IMR-90 (cell line): ENCODE results near the gene ARHGEF37.

Experiments
- CEBPB ChIP-seq: IDR thresholded peaks from 2 replicates; pipeline ENCODE4 v1.6.1; 2012; ENCODE audit warnings: low read depth, low read length, improper control_type of control experiment
- MAFK ChIP-seq: IDR thresholded peaks from 2 replicates; pipeline ENCODE4 v1.6.1; 2012; ENCODE audit warnings: low read depth, low read length, improper control_type of control experiment
- NFE2L2 ChIP-seq: fragments of 150-350 bp; IDR thresholded peaks from 2 replicates; pipeline ENCODE4 v1.6.1; 2016; ENCODE audit warnings: low read depth, mild to moderate bottlenecking, low read length
- POLR2A ChIP-seq: IDR thresholded peaks from 2 replicates; pipeline ENCODE4 v1.6.1; 2012; ENCODE audit warnings: mild to moderate bottlenecking, low read depth, low read length
- RAD21 ChIP-seq: IDR thresholded peaks from 2 replicates; pipeline ENCODE4 v1.6.1; 2012; ENCODE audit warnings: low read length, improper control_type of control experiment
- RCOR1 ChIP-seq: IDR thresholded peaks from 2 replicates; pipeline ENCODE4 v1.6.1; 2012; ENCODE audit warnings: mild to moderate bottlenecking, low read length, improper control_type of control experiment; ENCODE audit not compliant: insufficient replicate concordance
- TF ChIP-seq, protein P1 (sequence below): conservative IDR thresholded peaks from 2 replicates; pipeline ENCODE4 v1.5.1; 2012; ENCODE audit warnings: mild to moderate bottlenecking, low read depth, low read length, improper control_type of control experiment

DNA sequence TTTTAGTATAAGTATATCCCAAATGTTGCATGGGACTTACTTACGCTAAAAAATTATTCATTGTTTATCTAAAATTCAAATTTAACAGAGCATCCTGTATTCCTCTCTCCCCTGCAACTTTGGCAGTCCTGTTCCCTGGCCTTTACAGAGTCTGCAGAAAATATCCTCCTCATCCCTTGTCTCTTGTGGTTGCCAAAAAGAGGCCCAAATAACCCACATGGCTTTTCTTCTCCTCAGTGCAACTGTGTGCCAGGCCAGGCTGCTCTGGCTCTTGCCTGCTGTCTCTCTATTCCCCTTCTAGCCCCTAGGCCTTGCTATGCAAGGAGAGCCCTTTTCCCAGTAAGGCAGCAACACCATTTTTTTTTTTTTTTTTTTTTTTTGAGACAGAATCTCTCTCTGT lies 23.0 kb downstream of the ARHGEF37 start:
- no peak for TF ChIP-seq CEBPB
- no peak for TF ChIP-seq RAD21
- no peak for TF ChIP-seq RCOR1
- TF ChIP-seq, protein P1, sequence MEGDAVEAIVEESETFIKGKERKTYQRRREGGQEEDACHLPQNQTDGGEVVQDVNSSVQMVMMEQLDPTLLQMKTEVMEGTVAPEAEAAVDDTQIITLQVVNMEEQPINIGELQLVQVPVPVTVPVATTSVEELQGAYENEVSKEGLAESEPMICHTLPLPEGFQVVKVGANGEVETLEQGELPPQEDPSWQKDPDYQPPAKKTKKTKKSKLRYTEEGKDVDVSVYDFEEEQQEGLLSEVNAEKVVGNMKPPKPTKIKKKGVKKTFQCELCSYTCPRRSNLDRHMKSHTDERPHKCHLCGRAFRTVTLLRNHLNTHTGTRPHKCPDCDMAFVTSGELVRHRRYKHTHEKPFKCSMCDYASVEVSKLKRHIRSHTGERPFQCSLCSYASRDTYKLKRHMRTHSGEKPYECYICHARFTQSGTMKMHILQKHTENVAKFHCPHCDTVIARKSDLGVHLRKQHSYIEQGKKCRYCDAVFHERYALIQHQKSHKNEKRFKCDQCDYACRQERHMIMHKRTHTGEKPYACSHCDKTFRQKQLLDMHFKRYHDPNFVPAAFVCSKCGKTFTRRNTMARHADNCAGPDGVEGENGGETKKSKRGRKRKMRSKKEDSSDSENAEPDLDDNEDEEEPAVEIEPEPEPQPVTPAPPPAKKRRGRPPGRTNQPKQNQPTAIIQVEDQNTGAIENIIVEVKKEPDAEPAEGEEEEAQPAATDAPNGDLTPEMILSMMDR = no peak
- TF ChIP-seq MAFK = no peak
- no peak for TF ChIP-seq NFE2L2
- no peak for TF ChIP-seq POLR2A
